CD4-positive, alpha-beta T cell (primary cell): ENCODE data around the gene MYO15A. TPM values are rescaled to one million over a fixed set of nuclear protein-coding genes. Genes with fewer than 3 reads are reported as not detected.

Experiments used
- ATAC-seq: fragments of 200-7000 bp; cut with Tn5 transposase; one replicate; pipeline ENCODE4 v1.10.0; 2022; ENCODE audit warnings: mild to moderate bottlenecking; ENCODE audit not compliant: poor library complexity
- CTCF ChIA-PET: fragments of 350-600 bp; sonication (Branson Sonifier 250); formaldehyde crosslinking; loops from one replicate; lab custom pipeline; 2021; ENCODE audit warnings: antibody characterized with exemption, inconsistent platforms; lab: Charles Lee
- POLR2A ChIA-PET: fragments of 350-600 bp; sonication (Branson Sonifier 250); formaldehyde crosslinking; loops from one replicate; lab custom pipeline; 2021; ENCODE audit warnings: antibody characterized with exemption, inconsistent platforms; lab: Charles Lee
- DNase-seq, 14 experiments: peaks; one replicate each; pipeline ENCODE4 v3.0.0-alpha.2; 2013 to 2020; ENCODE audit warnings: mixed read lengths in 2 of 14
- H3K27ac ChIP-seq, 2 donors: one replicate each; pipeline versions ENCODE4 v1.5.1 to v1.7.0; 2013; ENCODE audit warnings: low read length in 2 of 2, low read depth in 1 of 2, mild to moderate bottlenecking in 1 of 2
- H3K27me3 ChIP-seq, 2 experiments: 1 replicate in 1 of 2; 2 replicates in 1 of 2; pipeline versions ENCODE4 v1.6.1 to v1.7.0; 2013; ENCODE audit warnings: low read length in 2 of 2, control low read depth in 1 of 2, mild to moderate bottlenecking in 1 of 2, moderate library complexity in 1 of 2; ENCODE audit not compliant: insufficient read depth in 2 of 2, control insufficient read depth in 1 of 2
- H3K36me3 ChIP-seq: one replicate; pipeline ENCODE4 v1.6.1; 2013; ENCODE audit warnings: low read length, control low read depth; ENCODE audit not compliant: insufficient read depth
- H3K4me1 ChIP-seq: one replicate; pipeline ENCODE4 v1.6.1; 2013; ENCODE audit warnings: low read length, control low read depth; ENCODE audit not compliant: insufficient read depth
- H3K4me3 ChIP-seq: one replicate; pipeline ENCODE4 v1.5.1; 2013; ENCODE audit warnings: mild to moderate bottlenecking, low read length, moderate library complexity
- H3K9me3 ChIP-seq, 2 experiments: 1 replicate in 1 of 2; 2 replicates in 1 of 2; pipeline versions ENCODE4 v1.6.1 to v1.7.0; 2013; ENCODE audit warnings: low read length in 2 of 2, mild to moderate bottlenecking in 2 of 2, control low read depth in 1 of 2, moderate library complexity in 1 of 2; ENCODE audit not compliant: control insufficient read depth in 1 of 2, insufficient read depth in 1 of 2
- H3K27ac Mint-ChIP-seq: one replicate; pipeline ENCODE4 v1.8.0; 2020; ENCODE audit warnings: mixed read lengths
- H3K27me3 Mint-ChIP-seq: one replicate; pipeline ENCODE4 v1.8.0; 2021; ENCODE audit warnings: mixed read lengths
- H3K36me3 Mint-ChIP-seq: one replicate; pipeline ENCODE4 v1.8.0; 2021; ENCODE audit warnings: low read depth, mixed read lengths
- H3K4me1 Mint-ChIP-seq: one replicate; pipeline ENCODE4 v1.8.0; 2021; ENCODE audit warnings: low read depth, mixed read lengths
- H3K4me3 Mint-ChIP-seq: one replicate; pipeline ENCODE4 v1.8.0; 2020; ENCODE audit warnings: mild to moderate bottlenecking, mixed read lengths
- H3K9me3 Mint-ChIP-seq: one replicate; pipeline ENCODE4 v1.8.0; 2020; ENCODE audit warnings: mixed read lengths
- CTCF ChIP-seq: fragments of 200-600 bp; IDR thresholded peaks from one replicate; pipeline ENCODE4 v1.8.0; 2022; ENCODE audit warnings: antibody characterized with exemption, mild to moderate bottlenecking
- intact Hi-C, 2 experiments: fragments of 100-400 bp; cut with DNase I in 1 of 2; cut with micrococcal nuclease in 1 of 2; formaldehyde crosslinking; loops; one replicate each; pipeline versions ENCODE4 v1.15.1 to v1.9.0; 2023 to 2025; cut with DNase I, micrococcal nuclease
- total RNA-seq, 174 experiments: library from RNA in 2 of 174; stranded (reverse) in 2 of 174; gene quantifications; one replicate each; pipeline ENCODE4 v1.2.3 and lab custom pipeline; 2021 to 2026

Gene MYO15A
- total RNA-seq, 2 experiments from 2014 or later: 1.2 to 1.6 TPM

- intact Hi-C loops: loop anchor here in 1 of 2 experiments (10.0 kb wide), 1 partner anchor 902 kb away; the partner anchor contains the start of gene COPS3
- Histone ChIP-seq H3K27me3 (no peaks in the 10 kb centered on the region), H3K9me3 (no peaks in the 10 kb centered on the region), H3K4me1 (peaks cover 84% of the 10 kb centered on the region), H3K36me3 (peaks cover 29% of the 10 kb centered on the region), H3K27ac (no peak overlapping the region), H3K4me3 (peak overlapping the region; percentile 88)
- no peak for TF ChIP-seq CTCF
- ATAC-seq (no peak), DNase-seq (no peak)
- ChIA-PET CTCF (interaction anchor here (1.2 kb wide), 1 partner anchor 98 kb away, joined by 3 read pairs; no protein-coding TSS in a partner anchor), POLR2A (no interaction called here)
- peaks cover 86% of the 10 kb centered on the region for H3K4me1 Mint-ChIP-seq
- peak overlapping the region; percentile 97 for H3K27ac Mint-ChIP-seq
- no peaks in the 10 kb centered on the region for H3K9me3 Mint-ChIP-seq
- H3K36me3 Mint-ChIP-seq: peaks cover 70% of the 10 kb centered on the region
- no peaks in the 10 kb centered on the region for H3K27me3 Mint-ChIP-seq
- H3K4me3 Mint-ChIP-seq: peak overlapping the region; percentile 98
Observed at GRCh38 chr17:18187226-18187625, 78.7 kb downstream of the MYO15A start.

GRCh38 chr17:18187821-18188761 lies 79.5 kb downstream of the MYO15A start:
- no peak overlapping the region for H3K27ac ChIP-seq
- no peaks in the 10 kb centered on the region for H3K9me3 ChIP-seq
- Mint-ChIP-seq H3K36me3 (peaks cover 72% of the 10 kb centered on the region), H3K9me3 (no peaks in the 10 kb centered on the region), H3K4me3 (peak overlapping the region; percentile 98), H3K4me1 (peaks cover 81% of the 10 kb centered on the region), H3K27me3 (no peaks in the 10 kb centered on the region), H3K27ac (peak overlapping the region; percentile 97)
- no peaks in the 10 kb centered on the region for H3K27me3 ChIP-seq
- ChIA-PET POLR2A (interaction anchor here (0.9 kb wide), 1 partner anchor 37 kb away, joined by 4 read pairs; the partner anchor contains the start of gene LLGL1), CTCF (interaction anchor here (0.8 kb wide), 1 partner anchor 30 kb away, joined by 3 read pairs; no protein-coding TSS in a partner anchor)
- intact Hi-C loops: loop anchor here in 1 of 2 experiments (10.0 kb wide), 1 partner anchor 903 kb away; the partner anchor contains the start of gene COPS3
- peak overlapping the region; percentile 88 for H3K4me3 ChIP-seq
- peaks cover 29% of the 10 kb centered on the region for H3K36me3 ChIP-seq
- peak in 1 of 14 experiments; percentile 7 for DNase-seq
- TF ChIP-seq CTCF: no peak
- H3K4me1 ChIP-seq: peaks cover 80% of the 10 kb centered on the region
- ATAC-seq: no peak

- no peak for ATAC-seq
- peaks cover 84% of the 10 kb centered on the region for H3K4me1 ChIP-seq
- TF ChIP-seq CTCF: no peak
- Mint-ChIP-seq H3K4me1 (peaks cover 85% of the 10 kb centered on the region), H3K36me3 (peaks cover 80% of the 10 kb centered on the region), H3K9me3 (no peaks in the 10 kb centered on the region), H3K27ac (peak overlapping the region; percentile 71), H3K27me3 (no peaks in the 10 kb centered on the region), H3K4me3 (peak overlapping the region; percentile 54)
- intact Hi-C loops: no loop called here
- ChIA-PET CTCF (interaction anchor here (1.4 kb wide), 1 partner anchor 26 kb away, joined by 3 read pairs; no protein-coding TSS in a partner anchor), POLR2A (interaction anchor here (0.6 kb wide), 1 partner anchor 33 kb away, joined by 3 read pairs; no protein-coding TSS in a partner anchor)
- no peak overlapping the region for H3K27ac ChIP-seq
- no peaks in the 10 kb centered on the region for H3K9me3 ChIP-seq
- DNase-seq: no peak
- H3K4me3 ChIP-seq: no peak overlapping the region
- H3K27me3 ChIP-seq: no peaks in the 10 kb centered on the region
- H3K36me3 ChIP-seq: peaks cover 43% of the 10 kb centered on the region
Observed at GRCh38 chr17:18190628-18191235, 82.2 kb downstream of the MYO15A start.
